ENCODE measurements around the gene IDI2. TPM values are rescaled to one million over a fixed set of nuclear protein-coding genes. Genes with fewer than 3 reads are reported as not detected.

IDI2 gene
- total RNA-seq, 1 experiment from 2014 or later = not detected

DNA sequence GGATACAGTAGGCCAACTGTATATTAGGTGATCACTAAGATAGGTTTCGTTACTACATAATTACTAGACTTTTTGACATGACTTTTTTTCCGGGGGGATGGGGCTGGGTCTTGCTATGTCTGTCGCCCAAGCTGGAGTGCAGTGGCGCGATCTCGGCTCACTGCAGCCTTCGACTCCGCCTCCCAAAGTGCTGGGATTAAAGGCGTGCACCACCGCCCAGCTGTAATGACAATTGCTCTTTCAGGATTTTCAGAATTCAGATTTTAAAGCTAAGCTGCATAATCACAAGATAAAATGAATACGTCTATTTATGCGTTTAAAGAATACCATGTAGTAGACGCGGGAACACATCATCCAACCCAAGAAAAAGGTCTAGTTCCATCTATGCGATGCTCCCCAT, 22.3 kb upstream of the IDI2 start (continued):
- TF ChIP-seq, protein P1, sequence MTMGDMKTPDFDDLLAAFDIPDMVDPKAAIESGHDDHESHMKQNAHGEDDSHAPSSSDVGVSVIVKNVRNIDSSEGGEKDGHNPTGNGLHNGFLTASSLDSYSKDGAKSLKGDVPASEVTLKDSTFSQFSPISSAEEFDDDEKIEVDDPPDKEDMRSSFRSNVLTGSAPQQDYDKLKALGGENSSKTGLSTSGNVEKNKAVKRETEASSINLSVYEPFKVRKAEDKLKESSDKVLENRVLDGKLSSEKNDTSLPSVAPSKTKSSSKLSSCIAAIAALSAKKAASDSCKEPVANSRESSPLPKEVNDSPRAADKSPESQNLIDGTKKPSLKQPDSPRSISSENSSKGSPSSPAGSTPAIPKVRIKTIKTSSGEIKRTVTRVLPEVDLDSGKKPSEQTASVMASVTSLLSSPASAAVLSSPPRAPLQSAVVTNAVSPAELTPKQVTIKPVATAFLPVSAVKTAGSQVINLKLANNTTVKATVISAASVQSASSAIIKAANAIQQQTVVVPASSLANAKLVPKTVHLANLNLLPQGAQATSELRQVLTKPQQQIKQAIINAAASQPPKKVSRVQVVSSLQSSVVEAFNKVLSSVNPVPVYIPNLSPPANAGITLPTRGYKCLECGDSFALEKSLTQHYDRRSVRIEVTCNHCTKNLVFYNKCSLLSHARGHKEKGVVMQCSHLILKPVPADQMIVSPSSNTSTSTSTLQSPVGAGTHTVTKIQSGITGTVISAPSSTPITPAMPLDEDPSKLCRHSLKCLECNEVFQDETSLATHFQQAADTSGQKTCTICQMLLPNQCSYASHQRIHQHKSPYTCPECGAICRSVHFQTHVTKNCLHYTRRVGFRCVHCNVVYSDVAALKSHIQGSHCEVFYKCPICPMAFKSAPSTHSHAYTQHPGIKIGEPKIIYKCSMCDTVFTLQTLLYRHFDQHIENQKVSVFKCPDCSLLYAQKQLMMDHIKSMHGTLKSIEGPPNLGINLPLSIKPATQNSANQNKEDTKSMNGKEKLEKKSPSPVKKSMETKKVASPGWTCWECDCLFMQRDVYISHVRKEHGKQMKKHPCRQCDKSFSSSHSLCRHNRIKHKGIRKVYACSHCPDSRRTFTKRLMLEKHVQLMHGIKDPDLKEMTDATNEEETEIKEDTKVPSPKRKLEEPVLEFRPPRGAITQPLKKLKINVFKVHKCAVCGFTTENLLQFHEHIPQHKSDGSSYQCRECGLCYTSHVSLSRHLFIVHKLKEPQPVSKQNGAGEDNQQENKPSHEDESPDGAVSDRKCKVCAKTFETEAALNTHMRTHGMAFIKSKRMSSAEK (CRISPR knock-in tag; IDR thresholded peaks at IDR 0.05; ENCODE audit: borderline replicate concordance) = no peak
- TF ChIP-seq NR2C2 (CRISPR knock-in tag; IDR thresholded peaks at IDR 0.05) (no peak), ZNF423 (CRISPR knock-in tag; IDR thresholded peaks at IDR 0.05) (no peak), ZNF671 (CRISPR knock-in tag; IDR thresholded peaks at IDR 0.05) (no peak), ZNF263 (CRISPR knock-in tag; IDR thresholded peaks at IDR 0.05; ENCODE audit: low read depth) (no peak), NR1H2 (CRISPR knock-in tag; IDR thresholded peaks at IDR 0.05) (no peak), MLX (CRISPR knock-in tag; IDR thresholded peaks at IDR 0.05) (no peak), GTF2I (CRISPR knock-in tag; conservative IDR thresholded peaks at IDR 0.05) (no peak)
- TF ChIP-seq, protein P2, sequence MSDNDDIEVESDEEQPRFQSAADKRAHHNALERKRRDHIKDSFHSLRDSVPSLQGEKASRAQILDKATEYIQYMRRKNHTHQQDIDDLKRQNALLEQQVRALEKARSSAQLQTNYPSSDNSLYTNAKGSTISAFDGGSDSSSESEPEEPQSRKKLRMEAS (CRISPR knock-in tag; IDR thresholded peaks at IDR 0.05) = no peak

DNA sequence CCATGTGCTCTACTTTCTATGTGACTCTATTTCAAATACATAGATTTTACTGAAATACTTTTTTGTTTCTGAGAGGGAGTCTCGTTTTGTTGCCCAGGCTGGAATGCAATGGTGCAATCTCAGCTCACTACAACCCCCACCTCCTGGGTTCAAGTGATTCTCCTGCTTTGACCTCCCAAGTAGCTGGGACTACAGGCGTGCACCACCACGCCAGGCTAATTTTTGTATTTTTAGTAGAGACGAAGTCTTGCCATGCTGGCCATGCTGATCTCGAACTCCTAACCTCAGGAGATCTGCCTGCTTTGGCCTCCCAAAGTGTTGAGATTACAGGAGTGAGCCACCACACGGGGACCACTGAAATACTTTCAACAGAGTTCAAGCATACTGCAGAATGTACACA, 19.8 kb upstream of the IDI2 start:
- no peak for TF ChIP-seq ZNF512 (CRISPR knock-in tag; IDR thresholded peaks at IDR 0.05; ENCODE audit: borderline replicate concordance)
- no peak for TF ChIP-seq RORB (CRISPR knock-in tag; IDR thresholded peaks at IDR 0.05)
- TF ChIP-seq ERG (CRISPR knock-in tag; IDR thresholded peaks at IDR 0.05) = no peak
- TF ChIP-seq GTF2I (CRISPR knock-in tag; conservative IDR thresholded peaks at IDR 0.05) = no peak
- TF ChIP-seq ZNF219 (CRISPR knock-in tag; IDR thresholded peaks at IDR 0.05; ENCODE audit: borderline replicate concordance) = no peak
- TF ChIP-seq FOXJ3 (CRISPR knock-in tag; IDR thresholded peaks at IDR 0.05; ENCODE audit: borderline replicate concordance) = no peak
- TF ChIP-seq, protein P3, sequence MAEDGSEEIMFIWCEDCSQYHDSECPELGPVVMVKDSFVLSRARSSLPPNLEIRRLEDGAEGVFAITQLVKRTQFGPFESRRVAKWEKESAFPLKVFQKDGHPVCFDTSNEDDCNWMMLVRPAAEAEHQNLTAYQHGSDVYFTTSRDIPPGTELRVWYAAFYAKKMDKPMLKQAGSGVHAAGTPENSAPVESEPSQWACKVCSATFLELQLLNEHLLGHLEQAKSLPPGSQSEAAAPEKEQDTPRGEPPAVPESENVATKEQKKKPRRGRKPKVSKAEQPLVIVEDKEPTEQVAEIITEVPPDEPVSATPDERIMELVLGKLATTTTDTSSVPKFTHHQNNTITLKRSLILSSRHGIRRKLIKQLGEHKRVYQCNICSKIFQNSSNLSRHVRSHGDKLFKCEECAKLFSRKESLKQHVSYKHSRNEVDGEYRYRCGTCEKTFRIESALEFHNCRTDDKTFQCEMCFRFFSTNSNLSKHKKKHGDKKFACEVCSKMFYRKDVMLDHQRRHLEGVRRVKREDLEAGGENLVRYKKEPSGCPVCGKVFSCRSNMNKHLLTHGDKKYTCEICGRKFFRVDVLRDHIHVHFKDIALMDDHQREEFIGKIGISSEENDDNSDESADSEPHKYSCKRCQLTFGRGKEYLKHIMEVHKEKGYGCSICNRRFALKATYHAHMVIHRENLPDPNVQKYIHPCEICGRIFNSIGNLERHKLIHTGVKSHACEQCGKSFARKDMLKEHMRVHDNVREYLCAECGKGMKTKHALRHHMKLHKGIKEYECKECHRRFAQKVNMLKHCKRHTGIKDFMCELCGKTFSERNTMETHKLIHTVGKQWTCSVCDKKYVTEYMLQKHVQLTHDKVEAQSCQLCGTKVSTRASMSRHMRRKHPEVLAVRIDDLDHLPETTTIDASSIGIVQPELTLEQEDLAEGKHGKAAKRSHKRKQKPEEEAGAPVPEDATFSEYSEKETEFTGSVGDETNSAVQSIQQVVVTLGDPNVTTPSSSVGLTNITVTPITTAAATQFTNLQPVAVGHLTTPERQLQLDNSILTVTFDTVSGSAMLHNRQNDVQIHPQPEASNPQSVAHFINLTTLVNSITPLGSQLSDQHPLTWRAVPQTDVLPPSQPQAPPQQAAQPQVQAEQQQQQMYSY (CRISPR knock-in tag; IDR thresholded peaks at IDR 0.05) = no peak
- TF ChIP-seq ZBTB21 (CRISPR knock-in tag; IDR thresholded peaks at IDR 0.05; ENCODE audit: borderline replicate concordance) = no peak
- CTCF ChIA-PET = no interaction called here
- peaks cover 19% of the 10 kb centered on the region for H3K4me1 Mint-ChIP-seq

More for the DNA sequence above, 19.8 kb upstream of the IDI2 start:
- POLR2A ChIA-PET = interaction anchor here (0.6 to 1.0 kb wide), 2 partner anchors 9 to 235 kb away, joined by 3 to 5 read pairs; no protein-coding TSS in a partner anchor
- DNase-seq (ENCODE audit: low spot score) (no peak), ATAC-seq (no peak)
- peak overlapping the region; percentile 50 for H3K4me3 Mint-ChIP-seq
- H3K9me3 Mint-ChIP-seq = no peaks in the 10 kb centered on the region
- H3K27ac Mint-ChIP-seq = peak overlapping the region; percentile 81
- H3K36me3 Mint-ChIP-seq = peaks cover 49% of the 10 kb centered on the region
- no peaks in the 10 kb centered on the region for H3K27me3 Mint-ChIP-seq (ENCODE audit: low read depth)
